HAP-1 (cell line): Measurements from ENCODE around the gene ZFP36L2.
A peak's percentile ranks its signal among the peaks of the same experiment; 100 is the strongest.

ENCODE experiments used
- DNase-seq, 2 experiments: peaks; one replicate each; pipeline ENCODE4 v3.0.0-alpha.2; 2016 to 2020; ENCODE audit warnings: low spot score in 2 of 2
- H3K27me3 ChIP-seq: fragments of 250-450 bp; sonication (Bioruptor Pico); 2 replicates; pipeline ENCODE4 v1.5.1; 2020; ENCODE audit warnings: low read depth, mild to moderate bottlenecking, moderate library complexity
- H3K36me3 ChIP-seq: fragments of 250-450 bp; sonication (Bioruptor Pico); replicated peaks from 2 replicates; pipeline ENCODE4 v1.5.1; 2020; ENCODE audit warnings: mild to moderate bottlenecking
- H3K4me1 ChIP-seq: fragments of 250-450 bp; sonication (Bioruptor Pico); 2 replicates; pipeline ENCODE4 v1.5.1; 2020; ENCODE audit warnings: mild to moderate bottlenecking
- H3K4me3 ChIP-seq: fragments of 250-450 bp; sonication (Bioruptor Pico); 2 replicates; pipeline ENCODE4 v1.5.1; 2020; ENCODE audit warnings: mild to moderate bottlenecking, moderate library complexity
- H3K9me3 ChIP-seq: fragments of 250-450 bp; sonication (Bioruptor Pico); 2 replicates; pipeline ENCODE4 v1.5.1; 2020; ENCODE audit warnings: mild to moderate bottlenecking, moderate library complexity
- in situ Hi-C: fragments of 300-500 bp; cut with MboI; formaldehyde crosslinking; loops from 3 replicates; pipeline ENCODE4 v1.14.3; 2020; ENCODE audit warnings: low sequenced_read_pairs, inconsistent platforms, mixed read lengths

Gene ZFP36L2

GRCh38 chr2:43226558-43226954, at the start of gene ZFP36L2:
Gene ZFP36L2, minus strand, starts transcription at chr2:43226606. Its CDS starts 291 bp downstream, at chr2:43226315.
- H3K4me3 ChIP-seq: peak within 1 kb of the TSS; percentile 88
- H3K9me3 ChIP-seq: no peaks in the 10 kb centered on the region
- in situ Hi-C loops: loop anchor here (5.0 kb wide), 1 partner anchor 399 kb away; no protein-coding TSS in a partner anchor
- peak; percentile 92 to 95 for DNase-seq
- H3K36me3 ChIP-seq: peaks cover 42% of the 10 kb centered on the region
- H3K4me1 ChIP-seq: peaks cover 32% of the 10 kb centered on the region
- no peaks in the 10 kb centered on the region for H3K27me3 ChIP-seq

DNA sequence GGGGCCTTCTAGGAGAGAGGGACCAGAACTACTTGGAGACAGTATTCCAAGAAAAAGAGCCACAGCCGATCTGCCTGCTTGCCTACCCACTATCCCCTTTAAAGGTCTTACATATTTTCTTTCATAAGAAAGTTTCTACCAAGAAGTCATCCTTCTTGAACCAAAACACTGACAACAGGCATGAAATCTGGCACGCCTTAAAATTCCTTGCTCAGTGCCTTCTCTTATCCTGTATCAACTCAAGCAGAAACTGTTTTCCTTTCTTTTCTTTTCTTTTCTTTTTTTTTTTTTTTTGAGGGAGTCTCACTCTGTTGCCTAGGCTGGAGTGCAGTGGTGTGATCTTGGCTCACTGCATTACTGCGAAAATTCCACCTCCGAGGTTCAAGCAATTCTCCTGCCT, 48.3 kb upstream of the ZFP36L2 start:
- DNase-seq: no peak
- in situ Hi-C loops: no loop called here

GRCh38 chr2:43274055-43274454, 47.6 kb upstream of the ZFP36L2 start:
- no peak for DNase-seq
- no peaks in the 10 kb centered on the region for H3K36me3 ChIP-seq
- in situ Hi-C loops: no loop called here
- no peaks in the 10 kb centered on the region for H3K9me3 ChIP-seq
- no peaks in the 10 kb centered on the region for H3K27me3 ChIP-seq
- H3K4me3 ChIP-seq: no peak overlapping the region
- no peaks in the 10 kb centered on the region for H3K4me1 ChIP-seq

More for the DNA sequence above, 48.3 kb upstream of the ZFP36L2 start:
- H3K4me1 ChIP-seq: no peaks in the 10 kb centered on the region
- no peaks in the 10 kb centered on the region for H3K27me3 ChIP-seq
- no peaks in the 10 kb centered on the region; the same call in 1 of the 2 replicates for H3K36me3 ChIP-seq
- no peak overlapping the region for H3K4me3 ChIP-seq
- H3K9me3 ChIP-seq: no peaks in the 10 kb centered on the region

DNA sequence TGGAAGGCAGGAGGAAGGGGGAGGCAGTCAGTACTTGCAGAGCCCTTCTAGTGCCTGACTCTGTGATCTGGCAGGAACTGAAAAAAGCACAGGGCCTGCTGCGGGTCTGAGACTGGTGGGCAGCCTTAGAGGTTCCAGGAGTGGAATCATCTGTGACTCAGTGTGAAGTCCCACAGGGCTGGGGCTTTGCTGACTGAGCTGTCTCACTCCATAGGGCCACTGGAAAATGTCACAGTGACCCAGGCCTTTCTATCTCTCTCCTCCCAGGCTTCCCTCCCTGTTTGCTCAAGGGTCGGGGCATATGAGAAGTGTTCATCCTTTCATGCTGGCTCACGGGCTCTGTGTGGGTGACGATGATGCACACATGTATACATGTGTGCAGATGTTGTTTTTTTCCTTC, 47.1 kb upstream of the ZFP36L2 start:
- in situ Hi-C loops: no loop called here
- H3K4me3 ChIP-seq: no peak overlapping the region
- H3K27me3 ChIP-seq: no peaks in the 10 kb centered on the region
- H3K36me3 ChIP-seq: no peaks in the 10 kb centered on the region
- no peaks in the 10 kb centered on the region for H3K9me3 ChIP-seq
- no peak for DNase-seq
- no peaks in the 10 kb centered on the region for H3K4me1 ChIP-seq

- no peak for DNase-seq
- no peaks in the 10 kb centered on the region for H3K36me3 ChIP-seq
- no peaks in the 10 kb centered on the region for H3K4me1 ChIP-seq
- no peaks in the 10 kb centered on the region for H3K9me3 ChIP-seq
- in situ Hi-C loops: no loop called here
- H3K27me3 ChIP-seq: no peaks in the 10 kb centered on the region
- no peak overlapping the region for H3K4me3 ChIP-seq
Observed at GRCh38 chr2:43270930-43271615, 44.7 kb upstream of the ZFP36L2 start.

DNA sequence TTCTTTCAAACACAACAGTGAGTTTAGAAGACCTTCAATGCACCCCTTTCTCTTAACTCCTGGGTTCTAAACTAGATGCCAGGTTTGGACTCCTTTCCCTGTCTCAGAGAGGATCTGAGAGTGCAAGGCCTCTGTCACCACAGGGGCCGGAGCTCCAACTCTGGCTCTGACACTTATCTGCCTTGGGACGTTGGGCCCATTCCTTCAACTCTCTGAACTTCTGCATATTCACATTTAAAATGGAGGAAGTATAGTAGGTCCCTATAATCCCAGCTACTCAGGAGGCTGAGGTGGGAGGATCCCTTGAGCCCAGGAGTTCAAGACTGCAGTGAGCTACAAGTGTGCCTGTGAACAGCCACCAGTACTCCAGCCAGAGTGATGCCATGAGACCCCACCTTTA, 44.1 kb upstream of the ZFP36L2 start:
- Histone ChIP-seq H3K27me3 (no peaks in the 10 kb centered on the region), H3K4me3 (no peak overlapping the region), H3K4me1 (no peaks in the 10 kb centered on the region), H3K36me3 (no peaks in the 10 kb centered on the region), H3K9me3 (no peaks in the 10 kb centered on the region)
- in situ Hi-C loops: no loop called here
- no peak for DNase-seq

GRCh38 chr2:43269706-43270105, 43.3 kb upstream of the ZFP36L2 start:
- Histone ChIP-seq H3K27me3 (no peaks in the 10 kb centered on the region), H3K4me1 (no peaks in the 10 kb centered on the region), H3K36me3 (no peaks in the 10 kb centered on the region), H3K4me3 (no peak overlapping the region), H3K9me3 (no peaks in the 10 kb centered on the region)
- in situ Hi-C loops: no loop called here
- no peak for DNase-seq

- Histone ChIP-seq H3K36me3 (no peaks in the 10 kb centered on the region), H3K4me1 (no peaks in the 10 kb centered on the region), H3K27me3 (no peaks in the 10 kb centered on the region), H3K4me3 (no peak overlapping the region), H3K9me3 (no peaks in the 10 kb centered on the region)
- in situ Hi-C loops: no loop called here
- DNase-seq: no peak
Observed at GRCh38 chr2:43269074-43269572, 42.7 kb upstream of the ZFP36L2 start.

DNA sequence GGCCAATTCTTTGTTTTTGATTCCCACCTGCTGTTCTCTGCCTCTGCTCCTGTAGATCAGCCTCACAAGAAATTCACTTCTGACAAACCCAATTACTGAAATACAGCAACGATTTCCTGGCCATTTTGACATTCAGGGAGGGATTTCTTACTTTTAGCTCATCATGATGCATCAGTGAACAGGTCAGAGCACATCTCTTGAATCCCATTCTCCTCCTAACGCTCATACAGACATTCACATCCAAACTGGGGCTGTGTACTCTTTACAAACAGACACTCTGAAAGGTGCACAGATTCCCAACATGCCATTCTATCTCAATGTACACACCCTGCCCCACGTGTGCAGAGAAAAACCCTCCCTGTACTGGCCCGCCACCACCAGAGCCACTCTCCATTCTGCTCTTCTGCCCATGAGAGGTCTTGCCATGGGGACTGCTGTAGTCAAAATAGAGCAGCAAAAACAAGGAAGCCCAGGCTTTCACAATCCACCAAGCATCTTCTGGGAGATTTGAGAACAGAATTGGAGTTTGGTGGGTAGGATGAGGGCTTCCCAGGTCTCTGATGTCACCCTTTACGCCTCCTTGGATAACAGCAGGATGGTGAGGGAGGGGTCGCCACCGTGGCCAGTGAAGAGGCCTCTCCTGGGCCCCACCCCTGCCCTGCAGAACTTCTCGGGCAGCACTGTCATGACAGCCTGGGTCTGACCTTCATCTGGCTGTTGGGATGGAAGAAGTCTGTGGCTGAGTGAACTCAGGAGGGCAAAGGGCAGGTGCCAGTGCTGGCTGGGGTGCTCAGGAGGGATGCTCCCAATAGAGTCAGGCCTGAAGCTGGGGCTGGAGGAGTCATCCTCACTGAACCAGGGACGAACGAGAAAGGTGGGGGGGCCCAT, 41.9 kb upstream of the ZFP36L2 start:
- H3K4me1 ChIP-seq: no peaks in the 10 kb centered on the region
- H3K4me3 ChIP-seq: no peak overlapping the region
- H3K9me3 ChIP-seq: no peaks in the 10 kb centered on the region
- in situ Hi-C loops: no loop called here
- H3K36me3 ChIP-seq: no peaks in the 10 kb centered on the region
- DNase-seq: no peak
- H3K27me3 ChIP-seq: no peaks in the 10 kb centered on the region

DNA sequence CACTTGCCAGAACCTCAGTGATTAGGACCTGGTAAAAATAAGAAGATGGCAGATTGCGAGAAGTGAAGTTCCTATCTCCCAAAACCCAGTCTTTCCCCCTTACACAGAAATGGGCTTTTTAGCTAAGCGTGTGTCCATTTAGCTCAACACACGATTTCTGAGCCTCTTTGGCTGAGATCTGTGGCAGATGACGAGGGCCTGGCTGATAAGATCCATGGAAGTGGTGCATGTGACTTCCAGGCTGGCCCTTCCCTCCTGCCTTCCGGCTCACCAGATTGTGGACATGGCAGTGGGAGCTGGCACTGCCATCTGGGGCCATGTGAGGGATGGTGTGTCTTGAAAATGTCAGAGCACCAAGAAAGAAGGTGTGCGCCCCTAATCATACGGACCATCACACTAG, 41.0 kb upstream of the ZFP36L2 start:
- H3K4me3 ChIP-seq: no peak overlapping the region
- in situ Hi-C loops: no loop called here
- no peaks in the 10 kb centered on the region for H3K36me3 ChIP-seq
- H3K27me3 ChIP-seq: no peaks in the 10 kb centered on the region
- H3K4me1 ChIP-seq: no peaks in the 10 kb centered on the region
- no peak for DNase-seq
- no peaks in the 10 kb centered on the region for H3K9me3 ChIP-seq

- Histone ChIP-seq H3K36me3 (no peaks in the 10 kb centered on the region), H3K9me3 (no peaks in the 10 kb centered on the region), H3K27me3 (no peaks in the 10 kb centered on the region), H3K4me1 (no peaks in the 10 kb centered on the region), H3K4me3 (no peak overlapping the region)
- in situ Hi-C loops: no loop called here
- no peak for DNase-seq
Observed at GRCh38 chr2:43266711-43267111, 40.3 kb upstream of the ZFP36L2 start.

- in situ Hi-C loops: no loop called here
- no peak for DNase-seq
- no peaks in the 10 kb centered on the region for H3K9me3 ChIP-seq
- H3K4me3 ChIP-seq: no peak overlapping the region
- no peaks in the 10 kb centered on the region for H3K36me3 ChIP-seq
- no peaks in the 10 kb centered on the region for H3K4me1 ChIP-seq
- H3K27me3 ChIP-seq: no peaks in the 10 kb centered on the region
Observed at GRCh38 chr2:43265421-43265820, 39.0 kb upstream of the ZFP36L2 start.

GRCh38 chr2:43265001-43265400, 38.6 kb upstream of the ZFP36L2 start:
- Histone ChIP-seq H3K9me3 (no peaks in the 10 kb centered on the region), H3K36me3 (no peaks in the 10 kb centered on the region), H3K4me3 (no peak overlapping the region), H3K4me1 (no peaks in the 10 kb centered on the region), H3K27me3 (no peaks in the 10 kb centered on the region)
- DNase-seq: no peak
- in situ Hi-C loops: no loop called here

GRCh38 chr2:43262951-43263350, 36.5 kb upstream of the ZFP36L2 start:
- Histone ChIP-seq H3K4me1 (no peaks in the 10 kb centered on the region), H3K36me3 (no peaks in the 10 kb centered on the region), H3K4me3 (no peak overlapping the region), H3K27me3 (no peaks in the 10 kb centered on the region), H3K9me3 (no peaks in the 10 kb centered on the region)
- DNase-seq: no peak
- in situ Hi-C loops: no loop called here
